Measurements from ENCODE around the gene RBM23.

DNA sequence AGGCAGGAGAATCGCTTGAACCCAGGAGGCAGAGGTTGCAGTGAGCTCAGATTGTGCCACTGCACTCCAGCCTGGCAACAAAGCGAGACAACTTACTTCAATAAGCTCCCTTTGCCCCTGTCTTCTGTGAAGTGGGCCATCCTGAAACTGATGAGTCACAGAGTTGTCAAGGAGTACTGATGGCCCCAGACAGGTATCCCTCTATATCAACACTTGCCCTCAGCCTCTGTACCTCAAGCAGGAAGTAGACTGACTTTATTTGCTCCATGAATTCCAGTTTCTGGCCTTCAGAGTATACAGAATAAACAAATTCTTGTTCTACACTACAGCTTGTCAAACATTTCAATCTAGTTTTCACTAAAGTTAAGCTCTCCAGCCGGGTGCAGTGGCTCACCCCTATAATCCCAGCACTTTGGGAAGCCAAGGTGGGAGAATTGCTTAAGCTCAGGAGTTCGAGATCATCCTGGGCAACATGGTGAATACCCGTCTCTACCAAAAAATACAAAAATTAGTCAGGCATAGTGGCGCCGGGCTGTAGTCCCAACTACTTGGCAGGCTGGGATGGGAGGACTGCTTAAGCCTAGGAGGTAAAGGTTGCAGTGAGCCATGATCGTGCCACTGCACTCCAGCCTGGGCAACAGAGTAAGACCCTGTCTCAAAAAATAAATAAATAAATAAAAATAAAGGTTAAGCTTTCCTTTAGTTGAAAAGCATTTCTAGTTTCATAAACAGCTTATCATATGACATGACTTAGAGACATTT lies 63.8 kb downstream of the RBM23 start:
- TF ChIP-seq, protein P1, sequence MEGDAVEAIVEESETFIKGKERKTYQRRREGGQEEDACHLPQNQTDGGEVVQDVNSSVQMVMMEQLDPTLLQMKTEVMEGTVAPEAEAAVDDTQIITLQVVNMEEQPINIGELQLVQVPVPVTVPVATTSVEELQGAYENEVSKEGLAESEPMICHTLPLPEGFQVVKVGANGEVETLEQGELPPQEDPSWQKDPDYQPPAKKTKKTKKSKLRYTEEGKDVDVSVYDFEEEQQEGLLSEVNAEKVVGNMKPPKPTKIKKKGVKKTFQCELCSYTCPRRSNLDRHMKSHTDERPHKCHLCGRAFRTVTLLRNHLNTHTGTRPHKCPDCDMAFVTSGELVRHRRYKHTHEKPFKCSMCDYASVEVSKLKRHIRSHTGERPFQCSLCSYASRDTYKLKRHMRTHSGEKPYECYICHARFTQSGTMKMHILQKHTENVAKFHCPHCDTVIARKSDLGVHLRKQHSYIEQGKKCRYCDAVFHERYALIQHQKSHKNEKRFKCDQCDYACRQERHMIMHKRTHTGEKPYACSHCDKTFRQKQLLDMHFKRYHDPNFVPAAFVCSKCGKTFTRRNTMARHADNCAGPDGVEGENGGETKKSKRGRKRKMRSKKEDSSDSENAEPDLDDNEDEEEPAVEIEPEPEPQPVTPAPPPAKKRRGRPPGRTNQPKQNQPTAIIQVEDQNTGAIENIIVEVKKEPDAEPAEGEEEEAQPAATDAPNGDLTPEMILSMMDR (IDR thresholded peaks at IDR 0.05), result no peak
- no peak for TF ChIP-seq POLR2A (IDR thresholded peaks at IDR 0.05)

Data from testis (tissue), 2 donors.